ENCODE results near the gene OR5K3.

OR5K3 gene

GRCh38 chr3:98433764-98434163 is 43.3 kb downstream of the OR5K3 start:
- DNase-seq (ENCODE audit: low read depth in 1 of 2, low spot score in 1 of 2) = no peak

GRCh38 chr3:98434412-98434811 is 43.9 kb downstream of the OR5K3 start:
- no peak for DNase-seq (ENCODE audit: low read depth in 1 of 2, low spot score in 1 of 2)

- DNase-seq (ENCODE audit: low read depth in 1 of 2, low spot score in 1 of 2) = no peak
These were observed 49.8 kb downstream of the OR5K3 start for GRCh38 chr3:98440283-98440682.

Measured in activated T-helper 1 cell treated with anti-CD3 and anti-CD28 coated beads, Interleukin-2, amount 50 U/mL, for 16 hours (primary cell).